ENCODE measurements around the gene IYD. TPM values are rescaled to one million over a fixed set of nuclear protein-coding genes. Genes with fewer than 3 reads are reported as not detected.

Gene IYD
- total and polyA plus RNA-seq, 11 donors, result 0.12 TPM; not detected in 10

DNA sequence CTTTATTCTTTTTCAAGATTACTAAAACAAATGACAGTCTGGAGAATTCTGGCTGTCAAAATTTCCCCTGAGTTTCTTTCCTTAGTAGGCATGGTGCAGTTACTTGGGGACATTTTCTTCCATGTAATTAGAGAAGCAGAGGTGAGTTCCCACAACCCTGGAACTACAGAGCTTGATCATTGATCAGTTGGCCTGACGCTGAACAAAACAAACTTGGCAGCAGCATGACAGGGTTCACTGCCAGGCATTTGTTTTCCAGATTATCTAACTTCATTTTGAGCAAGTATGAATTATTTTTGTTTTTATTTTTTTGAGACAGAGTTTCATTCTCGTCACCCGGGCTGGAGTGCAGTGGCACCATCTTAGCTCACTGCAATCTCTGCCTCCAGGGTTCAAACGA lies 22.6 kb downstream of the IYD start:
- H3K4me3 ChIP-seq, result no peak overlapping the region
- ATAC-seq, result no peak
- H3K9me3 ChIP-seq, result no peaks in the 10 kb centered on the region
- no peaks in the 10 kb centered on the region for H3K36me3 ChIP-seq
- WGBS, 4 donors, result 78 to 87% (median 83%) methylated on average over 4 of the region's 4 CpGs
- peaks cover 0 to 10% (median 3%) of the 10 kb centered on the region in 9 donors for H3K27me3 ChIP-seq
- H3K27ac ChIP-seq, result no peak overlapping the region
- no peaks in the 10 kb centered on the region for H3K4me1 ChIP-seq
- intact Hi-C loops (cut with DNase I), result loop anchor here in 5 of 10 donors (2.0 to 10.0 kb wide), 4 partner anchors 47 to 457 kb away; no protein-coding TSS in a partner anchor
- no peak for DNase-seq
- TF ChIP-seq, protein P1, sequence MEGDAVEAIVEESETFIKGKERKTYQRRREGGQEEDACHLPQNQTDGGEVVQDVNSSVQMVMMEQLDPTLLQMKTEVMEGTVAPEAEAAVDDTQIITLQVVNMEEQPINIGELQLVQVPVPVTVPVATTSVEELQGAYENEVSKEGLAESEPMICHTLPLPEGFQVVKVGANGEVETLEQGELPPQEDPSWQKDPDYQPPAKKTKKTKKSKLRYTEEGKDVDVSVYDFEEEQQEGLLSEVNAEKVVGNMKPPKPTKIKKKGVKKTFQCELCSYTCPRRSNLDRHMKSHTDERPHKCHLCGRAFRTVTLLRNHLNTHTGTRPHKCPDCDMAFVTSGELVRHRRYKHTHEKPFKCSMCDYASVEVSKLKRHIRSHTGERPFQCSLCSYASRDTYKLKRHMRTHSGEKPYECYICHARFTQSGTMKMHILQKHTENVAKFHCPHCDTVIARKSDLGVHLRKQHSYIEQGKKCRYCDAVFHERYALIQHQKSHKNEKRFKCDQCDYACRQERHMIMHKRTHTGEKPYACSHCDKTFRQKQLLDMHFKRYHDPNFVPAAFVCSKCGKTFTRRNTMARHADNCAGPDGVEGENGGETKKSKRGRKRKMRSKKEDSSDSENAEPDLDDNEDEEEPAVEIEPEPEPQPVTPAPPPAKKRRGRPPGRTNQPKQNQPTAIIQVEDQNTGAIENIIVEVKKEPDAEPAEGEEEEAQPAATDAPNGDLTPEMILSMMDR (IDR thresholded peaks at IDR 0.05), result no peak
- no peak for TF ChIP-seq POLR2A (IDR thresholded peaks at IDR 0.05)

DNA sequence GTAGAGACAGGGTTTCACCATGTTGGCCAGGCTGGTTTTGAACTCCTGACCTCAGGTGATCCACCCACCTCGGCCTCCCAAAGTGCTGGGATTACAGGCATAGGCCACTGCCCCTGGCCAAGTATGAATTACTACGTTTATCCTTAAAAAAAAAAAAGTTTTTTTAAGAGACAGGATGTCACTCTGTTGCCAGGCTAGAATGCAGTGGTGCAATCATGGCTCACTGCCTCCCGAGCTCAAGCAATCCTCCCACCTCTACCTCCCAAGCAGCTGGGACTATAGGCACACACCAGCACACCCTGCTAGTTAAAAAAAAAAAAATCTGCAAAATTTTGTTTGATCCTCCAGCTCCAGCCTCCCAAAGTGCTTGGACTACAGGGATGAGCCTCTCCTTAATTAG lies 23.1 kb downstream of the IYD start:
- TF ChIP-seq POLR2A (IDR thresholded peaks at IDR 0.05), result no peak
- TF ChIP-seq, protein P1 (IDR thresholded peaks at IDR 0.05), result no peak
- H3K27ac ChIP-seq, result no peak overlapping the region
- DNase-seq, result no peak
- no peak overlapping the region for H3K4me3 ChIP-seq
- no peaks in the 10 kb centered on the region for H3K9me3 ChIP-seq
- intact Hi-C loops (cut with DNase I), result loop anchor here in 5 of 10 donors (2.0 to 10.0 kb wide), 4 partner anchors 47 to 457 kb away; no protein-coding TSS in a partner anchor
- ATAC-seq, result no peak
- peaks cover 0 to 10% (median 3%) of the 10 kb centered on the region in 9 donors for H3K27me3 ChIP-seq
- no peaks in the 10 kb centered on the region for H3K36me3 ChIP-seq
- no peaks in the 10 kb centered on the region for H3K4me1 ChIP-seq
- WGBS, 4 donors, result 59 to 69% (median 63%) methylated on average over 3 of the region's 3 CpGs

DNA sequence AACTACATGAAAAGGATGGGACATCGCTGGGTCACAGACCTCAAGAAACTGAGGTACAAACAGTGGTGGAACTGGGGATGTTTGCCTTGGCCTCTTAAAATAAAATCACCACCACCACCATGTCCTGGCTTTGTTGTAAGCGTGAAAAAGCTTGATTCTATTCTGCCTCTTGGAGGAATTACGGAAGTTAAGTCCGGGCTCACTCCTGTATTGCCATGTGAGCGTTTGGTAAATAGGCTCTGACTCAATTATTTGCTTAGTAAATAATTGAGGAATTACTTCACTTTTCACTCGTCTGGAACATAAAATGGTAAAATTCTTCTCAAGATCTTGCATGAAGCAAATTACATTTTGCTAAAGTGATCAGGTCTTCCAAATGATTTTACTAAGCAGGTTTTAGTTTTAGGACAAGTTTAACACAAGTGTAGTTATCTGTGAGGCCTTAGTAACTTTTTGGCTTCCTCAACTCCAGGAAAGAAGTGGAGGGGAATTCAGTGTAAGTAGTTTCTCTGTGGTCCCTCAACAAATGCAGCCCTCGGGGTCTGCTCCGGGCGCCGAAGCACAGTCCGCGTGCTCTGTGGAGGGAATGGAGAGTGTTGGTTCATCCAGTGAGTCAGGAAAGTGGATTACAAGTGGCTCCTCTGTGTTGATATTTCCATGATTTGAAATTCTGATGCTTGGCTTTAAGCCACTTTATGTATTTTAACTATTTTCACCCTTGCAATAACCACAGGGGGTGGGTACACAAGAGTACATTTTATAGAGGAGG lies 23.8 kb downstream of the IYD start:
- no peaks in the 10 kb centered on the region for H3K9me3 ChIP-seq
- H3K27me3 ChIP-seq, result peaks cover 0 to 7% (median 3%) of the 10 kb centered on the region in 9 donors
- WGBS, 4 donors, result 85 to 92% (median 88%) methylated on average over 12 of the region's 12 CpGs
- intact Hi-C loops (cut with DNase I), result loop anchor here in 4 of 10 donors (5.0 to 10.0 kb wide), 3 partner anchors 48 to 458 kb away; no protein-coding TSS in a partner anchor
- no peak for ATAC-seq
- H3K4me3 ChIP-seq, result no peak overlapping the region
- no peaks in the 10 kb centered on the region for H3K4me1 ChIP-seq
- H3K36me3 ChIP-seq, result no peaks in the 10 kb centered on the region
- TF ChIP-seq, protein P1 (IDR thresholded peaks at IDR 0.05), result no peak
- no peak for TF ChIP-seq POLR2A (IDR thresholded peaks at IDR 0.05)
- no peak for DNase-seq
- H3K27ac ChIP-seq, result no peak overlapping the region

DNA sequence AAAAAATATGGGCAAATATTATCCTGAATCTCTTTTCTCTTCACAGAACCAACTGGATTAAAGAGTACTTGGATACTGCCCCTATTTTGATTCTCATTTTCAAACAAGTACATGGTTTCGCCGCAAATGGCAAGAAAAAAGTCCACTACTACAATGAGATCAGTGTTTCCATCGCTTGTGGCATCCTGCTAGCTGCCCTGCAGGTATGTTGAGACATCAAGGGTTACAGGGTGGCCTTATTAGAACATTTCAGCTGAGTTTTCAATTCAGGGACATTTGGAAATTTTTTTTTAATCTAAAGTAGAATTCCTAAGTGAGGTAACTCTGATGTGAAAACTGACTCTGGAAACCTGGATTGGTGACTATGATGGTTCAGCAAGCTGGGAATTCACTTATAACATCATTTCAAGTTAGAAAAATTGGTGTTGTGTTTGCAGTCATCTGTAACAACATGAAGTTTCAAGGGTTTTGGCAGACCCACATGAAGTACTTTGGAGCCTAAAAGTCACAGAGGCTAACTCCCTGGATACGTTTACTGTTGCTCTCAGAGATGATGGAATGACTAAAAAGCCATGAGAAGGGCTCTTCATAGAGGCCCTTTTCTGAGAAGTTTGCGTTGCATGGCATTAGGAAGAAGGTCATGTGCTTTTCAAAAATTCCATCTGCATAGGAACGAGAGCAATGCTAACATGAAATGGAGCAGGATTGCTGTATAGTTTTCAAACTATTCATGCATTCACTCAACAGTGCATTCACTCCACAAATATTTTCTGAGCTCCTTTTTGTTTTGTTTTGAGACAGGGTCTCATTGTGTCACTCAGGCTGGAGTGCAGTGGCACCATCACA lies 25.5 kb downstream of the IYD start:
- no peak for DNase-seq
- intact Hi-C loops (cut with DNase I), result loop anchor here in 5 of 10 donors (2.0 to 10.0 kb wide), 4 partner anchors 49 to 459 kb away; no protein-coding TSS in a partner anchor
- Histone ChIP-seq H3K36me3 (no peaks in the 10 kb centered on the region), H3K27me3 (peaks cover 0 to 3% (median 0%) of the 10 kb centered on the region in 9 donors), H3K4me1 (no peaks in the 10 kb centered on the region), H3K27ac (no peak overlapping the region), H3K4me3 (no peak overlapping the region), H3K9me3 (no peaks in the 10 kb centered on the region)
- no peak for ATAC-seq
- 82 to 91% (median 84%) methylated on average over 6 of the region's 6 CpGs for WGBS, 4 donors
- TF ChIP-seq, protein P1 (IDR thresholded peaks at IDR 0.05), result no peak
- TF ChIP-seq POLR2A (IDR thresholded peaks at IDR 0.05), result no peak
